Nephron (organoid): ENCODE data around the gene TNFSF4.

Experiments
- H3K27ac Mint-ChIP-seq, 3 experiments: 2 replicates each; pipeline ENCODE4 v1.8.0; 2020; ENCODE audit warnings: mixed read lengths in 3 of 3, mild to moderate bottlenecking in 2 of 3, moderate library complexity in 1 of 3
- H3K27me3 Mint-ChIP-seq: 2 replicates; pipeline ENCODE4 v1.8.0; 2021; ENCODE audit warnings: low read depth, mild to moderate bottlenecking, moderate library complexity, mixed read lengths
- H3K36me3 Mint-ChIP-seq: 2 replicates; pipeline ENCODE4 v1.8.0; 2020; ENCODE audit warnings: low read depth, mixed read lengths
- H3K4me1 Mint-ChIP-seq: 2 replicates; pipeline ENCODE4 v1.8.0; 2020; ENCODE audit warnings: mixed read lengths
- H3K4me3 Mint-ChIP-seq, 3 experiments: 2 replicates each; pipeline ENCODE4 v1.8.0; 2020; ENCODE audit warnings: mild to moderate bottlenecking in 3 of 3, mixed read lengths in 3 of 3, moderate library complexity in 2 of 3
- H3K9me3 Mint-ChIP-seq: 2 replicates; pipeline ENCODE4 v1.8.0; 2020; ENCODE audit warnings: mixed read lengths
- TF ChIP-seq, protein P1 (sequence below), 3 experiments: fragments of 200-600 bp; sonication (generic); IDR thresholded peaks; one replicate each; pipeline ENCODE4 v1.5.0; 2021; ENCODE audit warnings: antibody characterized with exemption in 3 of 3; ENCODE audit not compliant: unreplicated experiment in 3 of 3

Gene TNFSF4

GRCh38 chr1:173220157-173220556 lies 13.0 kb upstream of the TNFSF4 start:
- H3K4me1 Mint-ChIP-seq, result no peaks in the 10 kb centered on the region
- no peaks in the 10 kb centered on the region for H3K36me3 Mint-ChIP-seq
- H3K9me3 Mint-ChIP-seq, result no peaks in the 10 kb centered on the region
- TF ChIP-seq, protein P1, sequence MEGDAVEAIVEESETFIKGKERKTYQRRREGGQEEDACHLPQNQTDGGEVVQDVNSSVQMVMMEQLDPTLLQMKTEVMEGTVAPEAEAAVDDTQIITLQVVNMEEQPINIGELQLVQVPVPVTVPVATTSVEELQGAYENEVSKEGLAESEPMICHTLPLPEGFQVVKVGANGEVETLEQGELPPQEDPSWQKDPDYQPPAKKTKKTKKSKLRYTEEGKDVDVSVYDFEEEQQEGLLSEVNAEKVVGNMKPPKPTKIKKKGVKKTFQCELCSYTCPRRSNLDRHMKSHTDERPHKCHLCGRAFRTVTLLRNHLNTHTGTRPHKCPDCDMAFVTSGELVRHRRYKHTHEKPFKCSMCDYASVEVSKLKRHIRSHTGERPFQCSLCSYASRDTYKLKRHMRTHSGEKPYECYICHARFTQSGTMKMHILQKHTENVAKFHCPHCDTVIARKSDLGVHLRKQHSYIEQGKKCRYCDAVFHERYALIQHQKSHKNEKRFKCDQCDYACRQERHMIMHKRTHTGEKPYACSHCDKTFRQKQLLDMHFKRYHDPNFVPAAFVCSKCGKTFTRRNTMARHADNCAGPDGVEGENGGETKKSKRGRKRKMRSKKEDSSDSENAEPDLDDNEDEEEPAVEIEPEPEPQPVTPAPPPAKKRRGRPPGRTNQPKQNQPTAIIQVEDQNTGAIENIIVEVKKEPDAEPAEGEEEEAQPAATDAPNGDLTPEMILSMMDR (IDR thresholded peaks at IDR 0.05; ENCODE audit: unreplicated experiment in 3 of 3), result no peak
- H3K27me3 Mint-ChIP-seq, result no peaks in the 10 kb centered on the region
- no peak overlapping the region for H3K4me3 Mint-ChIP-seq
- no peak overlapping the region for H3K27ac Mint-ChIP-seq

DNA sequence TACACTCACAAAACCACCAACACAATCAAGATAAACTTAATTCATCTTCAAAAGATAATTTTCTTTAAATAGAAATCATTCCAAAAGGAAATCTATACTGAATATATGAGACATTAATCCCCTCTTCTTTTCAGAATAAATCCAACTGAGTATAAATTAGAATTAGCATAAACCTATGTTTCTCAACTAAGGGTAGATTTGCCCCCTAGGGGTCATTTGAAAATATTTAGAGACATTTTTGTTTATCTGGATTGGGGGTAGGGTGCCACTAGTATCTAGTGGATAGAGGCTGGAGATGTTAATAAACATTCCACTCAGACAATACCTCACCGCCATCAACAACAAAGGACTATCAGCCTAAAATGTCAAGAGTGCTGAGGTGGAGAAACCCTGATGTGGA lies 6.5 kb upstream of the TNFSF4 start:
- TF ChIP-seq, protein P1 (IDR thresholded peaks at IDR 0.05; ENCODE audit: unreplicated experiment in 3 of 3), result no peak
- Mint-ChIP-seq H3K27ac (no peak overlapping the region), H3K4me3 (no peak overlapping the region), H3K4me1 (peaks cover 4% of the 10 kb centered on the region), H3K9me3 (no peaks in the 10 kb centered on the region), H3K27me3 (no peaks in the 10 kb centered on the region), H3K36me3 (no peaks in the 10 kb centered on the region)

GRCh38 chr1:173212952-173213491 lies 5.9 kb upstream of the TNFSF4 start:
- TF ChIP-seq, protein P1 (IDR thresholded peaks at IDR 0.05; ENCODE audit: unreplicated experiment in 3 of 3), result no peak
- peak overlapping the region in 1 of 3 experiments; percentile 15 for H3K27ac Mint-ChIP-seq
- H3K4me1 Mint-ChIP-seq, result peaks cover 4% of the 10 kb centered on the region
- H3K4me3 Mint-ChIP-seq, result no peak overlapping the region
- H3K9me3 Mint-ChIP-seq, result no peaks in the 10 kb centered on the region
- H3K27me3 Mint-ChIP-seq, result no peaks in the 10 kb centered on the region
- no peaks in the 10 kb centered on the region for H3K36me3 Mint-ChIP-seq

GRCh38 chr1:173210716-173211231 lies 3.6 kb upstream of the TNFSF4 start:
- H3K4me3 Mint-ChIP-seq, result no peak overlapping the region
- H3K4me1 Mint-ChIP-seq, result peaks cover 18% of the 10 kb centered on the region
- TF ChIP-seq, protein P1 (IDR thresholded peaks at IDR 0.05; ENCODE audit: unreplicated experiment in 3 of 3), result no peak
- H3K36me3 Mint-ChIP-seq, result no peaks in the 10 kb centered on the region
- no peak overlapping the region for H3K27ac Mint-ChIP-seq
- peaks cover 9% of the 10 kb centered on the region for H3K27me3 Mint-ChIP-seq
- no peaks in the 10 kb centered on the region for H3K9me3 Mint-ChIP-seq

DNA sequence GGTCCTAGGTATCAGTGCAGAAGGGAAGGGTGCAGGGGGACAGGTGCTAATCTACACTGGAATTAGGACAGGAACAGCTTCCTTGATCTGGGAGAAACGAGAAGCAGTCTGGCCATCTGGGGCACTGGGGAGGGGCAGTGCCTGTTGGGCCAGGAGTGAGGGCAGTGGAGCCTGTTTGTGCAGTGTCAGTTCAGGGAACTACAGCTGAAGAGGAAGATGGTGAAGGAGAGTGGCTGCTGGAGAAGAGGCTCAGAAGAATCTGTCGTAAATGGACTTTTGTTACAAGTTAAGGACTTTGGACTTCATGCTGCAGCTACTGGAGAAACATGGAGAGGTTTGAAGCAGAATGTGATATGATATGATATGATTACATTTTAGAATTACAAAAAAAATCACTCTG lies 3.2 kb upstream of the TNFSF4 start:
- H3K4me3 Mint-ChIP-seq, result no peak overlapping the region
- H3K36me3 Mint-ChIP-seq, result no peaks in the 10 kb centered on the region
- no peak overlapping the region for H3K27ac Mint-ChIP-seq
- peaks cover 18% of the 10 kb centered on the region for H3K4me1 Mint-ChIP-seq
- TF ChIP-seq, protein P1 (IDR thresholded peaks at IDR 0.05; ENCODE audit: unreplicated experiment in 3 of 3), result no peak
- no peaks in the 10 kb centered on the region for H3K9me3 Mint-ChIP-seq
- H3K27me3 Mint-ChIP-seq, result peaks cover 14% of the 10 kb centered on the region

- TF ChIP-seq, protein P1 (IDR thresholded peaks at IDR 0.05; ENCODE audit: unreplicated experiment in 3 of 3), result no peak
- H3K36me3 Mint-ChIP-seq, result no peaks in the 10 kb centered on the region
- no peak overlapping the region for H3K4me3 Mint-ChIP-seq
- peaks cover 14% of the 10 kb centered on the region for H3K27me3 Mint-ChIP-seq
- no peak overlapping the region for H3K27ac Mint-ChIP-seq
- no peaks in the 10 kb centered on the region for H3K9me3 Mint-ChIP-seq
- H3K4me1 Mint-ChIP-seq, result peaks cover 18% of the 10 kb centered on the region
These were observed 1.7 kb upstream of the TNFSF4 start for GRCh38 chr1:173208868-173209267.
